ENCODE measurements around the gene KRTAP1-3.

The KRTAP1-3 gene

DNA sequence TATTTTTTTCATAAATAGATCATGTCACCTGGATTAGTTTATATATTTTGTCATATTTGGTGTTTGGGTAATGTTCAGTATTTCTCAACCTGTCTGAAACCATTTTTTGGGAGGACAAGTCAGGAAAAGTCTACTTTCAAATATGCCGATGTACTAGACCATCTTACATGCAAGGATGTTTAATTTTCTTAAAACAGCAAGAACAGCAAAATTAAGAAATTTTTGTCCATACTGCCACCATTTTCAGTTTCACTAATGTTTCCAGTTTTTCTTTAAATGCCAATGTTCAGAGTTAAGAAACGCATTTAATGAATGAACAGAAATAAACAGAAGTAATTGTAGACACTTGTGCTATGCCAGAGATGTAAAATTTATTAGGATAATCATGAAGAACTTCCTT is 41.6 kb downstream of the KRTAP1-3 start:
- H3K27me3 ChIP-seq (ENCODE audit: insufficient read depth, poor library complexity, severe bottlenecking) = peaks cover 2% of the 10 kb centered on the region
- no peak overlapping the region for H3K27ac ChIP-seq (replicated peaks)
- H3K4me3 ChIP-seq (replicated peaks; ENCODE audit: insufficient read depth, low read length) = no peak overlapping the region
- DNase-seq (ENCODE audit: low read depth in 1 of 2, low spot score in 1 of 2) = no peak
- TF ChIP-seq GABPA (IDR thresholded peaks at IDR 0.05; ENCODE audit: low read depth) (no peak), POLR2AphosphoS5 (IDR thresholded peaks at IDR 0.05; ENCODE audit: low read depth) (no peak)
- TF ChIP-seq, protein P1, sequence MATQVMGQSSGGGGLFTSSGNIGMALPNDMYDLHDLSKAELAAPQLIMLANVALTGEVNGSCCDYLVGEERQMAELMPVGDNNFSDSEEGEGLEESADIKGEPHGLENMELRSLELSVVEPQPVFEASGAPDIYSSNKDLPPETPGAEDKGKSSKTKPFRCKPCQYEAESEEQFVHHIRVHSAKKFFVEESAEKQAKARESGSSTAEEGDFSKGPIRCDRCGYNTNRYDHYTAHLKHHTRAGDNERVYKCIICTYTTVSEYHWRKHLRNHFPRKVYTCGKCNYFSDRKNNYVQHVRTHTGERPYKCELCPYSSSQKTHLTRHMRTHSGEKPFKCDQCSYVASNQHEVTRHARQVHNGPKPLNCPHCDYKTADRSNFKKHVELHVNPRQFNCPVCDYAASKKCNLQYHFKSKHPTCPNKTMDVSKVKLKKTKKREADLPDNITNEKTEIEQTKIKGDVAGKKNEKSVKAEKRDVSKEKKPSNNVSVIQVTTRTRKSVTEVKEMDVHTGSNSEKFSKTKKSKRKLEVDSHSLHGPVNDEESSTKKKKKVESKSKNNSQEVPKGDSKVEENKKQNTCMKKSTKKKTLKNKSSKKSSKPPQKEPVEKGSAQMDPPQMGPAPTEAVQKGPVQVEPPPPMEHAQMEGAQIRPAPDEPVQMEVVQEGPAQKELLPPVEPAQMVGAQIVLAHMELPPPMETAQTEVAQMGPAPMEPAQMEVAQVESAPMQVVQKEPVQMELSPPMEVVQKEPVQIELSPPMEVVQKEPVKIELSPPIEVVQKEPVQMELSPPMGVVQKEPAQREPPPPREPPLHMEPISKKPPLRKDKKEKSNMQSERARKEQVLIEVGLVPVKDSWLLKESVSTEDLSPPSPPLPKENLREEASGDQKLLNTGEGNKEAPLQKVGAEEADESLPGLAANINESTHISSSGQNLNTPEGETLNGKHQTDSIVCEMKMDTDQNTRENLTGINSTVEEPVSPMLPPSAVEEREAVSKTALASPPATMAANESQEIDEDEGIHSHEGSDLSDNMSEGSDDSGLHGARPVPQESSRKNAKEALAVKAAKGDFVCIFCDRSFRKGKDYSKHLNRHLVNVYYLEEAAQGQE (IDR thresholded peaks at IDR 0.05; ENCODE audit: insufficient replicate concordance, low read depth) = no peak

DNA sequence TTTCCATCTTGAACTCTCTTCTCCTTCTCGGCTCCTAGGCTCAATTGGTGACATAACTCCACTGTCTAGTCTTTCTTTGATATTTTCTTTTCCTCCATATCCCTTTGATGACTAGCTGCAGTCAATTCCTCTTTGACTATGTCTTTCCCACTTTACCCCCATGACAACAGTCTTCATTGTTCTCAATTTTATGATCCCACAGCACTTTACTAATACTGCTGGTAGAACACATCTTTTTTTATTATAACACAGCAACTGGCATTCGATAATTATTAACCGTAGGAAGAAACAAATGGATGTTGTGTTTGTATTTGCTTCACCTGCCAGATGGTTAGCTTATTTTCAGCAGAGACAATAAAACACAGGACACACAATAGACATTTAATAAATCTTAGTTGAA is 42.0 kb downstream of the KRTAP1-3 start:
- no peaks in the 10 kb centered on the region for H3K27me3 ChIP-seq (ENCODE audit: insufficient read depth, poor library complexity, severe bottlenecking)
- DNase-seq (ENCODE audit: low read depth in 1 of 2, low spot score in 1 of 2) = no peak
- no peak for TF ChIP-seq POLR2AphosphoS5 (IDR thresholded peaks at IDR 0.05; ENCODE audit: low read depth)
- TF ChIP-seq SPI1 (IDR thresholded peaks at IDR 0.05; ENCODE audit: borderline replicate concordance, low read depth) = no peak
- TF ChIP-seq, protein P1 (IDR thresholded peaks at IDR 0.05; ENCODE audit: insufficient replicate concordance, low read depth) = no peak
- TF ChIP-seq, protein P2, sequence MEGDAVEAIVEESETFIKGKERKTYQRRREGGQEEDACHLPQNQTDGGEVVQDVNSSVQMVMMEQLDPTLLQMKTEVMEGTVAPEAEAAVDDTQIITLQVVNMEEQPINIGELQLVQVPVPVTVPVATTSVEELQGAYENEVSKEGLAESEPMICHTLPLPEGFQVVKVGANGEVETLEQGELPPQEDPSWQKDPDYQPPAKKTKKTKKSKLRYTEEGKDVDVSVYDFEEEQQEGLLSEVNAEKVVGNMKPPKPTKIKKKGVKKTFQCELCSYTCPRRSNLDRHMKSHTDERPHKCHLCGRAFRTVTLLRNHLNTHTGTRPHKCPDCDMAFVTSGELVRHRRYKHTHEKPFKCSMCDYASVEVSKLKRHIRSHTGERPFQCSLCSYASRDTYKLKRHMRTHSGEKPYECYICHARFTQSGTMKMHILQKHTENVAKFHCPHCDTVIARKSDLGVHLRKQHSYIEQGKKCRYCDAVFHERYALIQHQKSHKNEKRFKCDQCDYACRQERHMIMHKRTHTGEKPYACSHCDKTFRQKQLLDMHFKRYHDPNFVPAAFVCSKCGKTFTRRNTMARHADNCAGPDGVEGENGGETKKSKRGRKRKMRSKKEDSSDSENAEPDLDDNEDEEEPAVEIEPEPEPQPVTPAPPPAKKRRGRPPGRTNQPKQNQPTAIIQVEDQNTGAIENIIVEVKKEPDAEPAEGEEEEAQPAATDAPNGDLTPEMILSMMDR (IDR thresholded peaks at IDR 0.05; ENCODE audit: insufficient read depth, low read length) = no peak
- TF ChIP-seq GABPA (IDR thresholded peaks at IDR 0.05; ENCODE audit: low read depth) = no peak
- H3K4me3 ChIP-seq (replicated peaks; ENCODE audit: insufficient read depth, low read length) = no peak overlapping the region
- no peak overlapping the region for H3K27ac ChIP-seq (replicated peaks)

DNA sequence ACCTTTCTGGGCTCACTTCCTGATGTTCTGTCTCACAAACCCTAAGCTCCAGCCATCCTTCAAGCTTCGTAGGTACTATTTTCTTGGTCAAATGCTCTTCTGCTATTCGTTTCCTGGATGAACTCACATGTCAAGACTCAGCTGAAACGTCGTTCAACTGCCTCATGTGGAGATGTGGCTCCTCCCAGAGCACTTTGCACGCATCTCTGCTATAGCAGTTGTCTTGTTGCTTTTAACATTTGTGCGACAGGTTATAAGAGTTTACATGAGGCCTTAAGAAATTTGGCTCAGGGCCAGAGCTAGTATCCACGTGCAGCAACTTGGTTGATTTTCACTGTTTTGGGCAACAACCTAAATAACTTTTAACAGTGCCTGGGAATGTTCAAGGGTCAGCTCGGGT is 47.8 kb downstream of the KRTAP1-3 start:
- no peak for DNase-seq (ENCODE audit: low read depth in 1 of 2, low spot score in 1 of 2)
- H3K27me3 ChIP-seq (ENCODE audit: insufficient read depth, poor library complexity, severe bottlenecking) = peaks cover 4% of the 10 kb centered on the region
- H3K27ac ChIP-seq (replicated peaks) = no peak overlapping the region
- no peak overlapping the region for H3K4me3 ChIP-seq (replicated peaks; ENCODE audit: insufficient read depth, low read length)
- no peak for TF ChIP-seq GABPA (IDR thresholded peaks at IDR 0.05; ENCODE audit: low read depth)
- TF ChIP-seq POLR2AphosphoS5 (IDR thresholded peaks at IDR 0.05; ENCODE audit: low read depth) = no peak
- TF ChIP-seq, protein P2 (IDR thresholded peaks at IDR 0.05; ENCODE audit: insufficient read depth, low read length) = no peak
- TF ChIP-seq, protein P1 (IDR thresholded peaks at IDR 0.05; ENCODE audit: insufficient replicate concordance, low read depth) = no peak
- TF ChIP-seq SPI1 (IDR thresholded peaks at IDR 0.05; ENCODE audit: borderline replicate concordance, low read depth) = no peak

Measured in HL-60 (cell line).